NK-92 (cell line): ENCODE results near the gene PTPN3.

Experiments
- DNase-seq: peaks from one replicate; lab custom pipeline; 2025; ENCODE audit not compliant: unreplicated experiment; lab: John Stamatoyannopoulos, UW

PTPN3 gene

GRCh38 chr9:109454601-109455155, 43.4 kb downstream of the PTPN3 start:
- DNase-seq = no peak

- no peak for DNase-seq
Measured at GRCh38 chr9:109454041-109454440, 44.1 kb downstream of the PTPN3 start.

- no peak for DNase-seq
Measured at GRCh38 chr9:109453210-109453842, 44.8 kb downstream of the PTPN3 start.

- DNase-seq = no peak
Measured at GRCh38 chr9:109452761-109453160, 45.3 kb downstream of the PTPN3 start.

- no peak for DNase-seq
Measured at GRCh38 chr9:109451311-109452025, 46.6 kb downstream of the PTPN3 start.

GRCh38 chr9:109450346-109450745, 47.8 kb downstream of the PTPN3 start:
- DNase-seq = no peak

- DNase-seq = no peak
Measured at GRCh38 chr9:109449036-109449798, 48.9 kb downstream of the PTPN3 start.

GRCh38 chr9:109448223-109448622, 49.9 kb downstream of the PTPN3 start:
- no peak for DNase-seq

- DNase-seq = no peak
Measured at GRCh38 chr9:109447329-109448076, 50.6 kb downstream of the PTPN3 start.

- DNase-seq = no peak
Measured at GRCh38 chr9:109444771-109445320, 53.3 kb downstream of the PTPN3 start.

GRCh38 chr9:109442716-109443115, 55.4 kb downstream of the PTPN3 start:
- DNase-seq = no peak

- no peak for DNase-seq
Measured at GRCh38 chr9:109441296-109441695, 56.8 kb downstream of the PTPN3 start.

- DNase-seq = no peak
Measured at GRCh38 chr9:109440797-109441287, 57.3 kb downstream of the PTPN3 start.

- no peak for DNase-seq
Measured at GRCh38 chr9:109440117-109440515, 58.0 kb downstream of the PTPN3 start.

- DNase-seq = no peak
Measured at GRCh38 chr9:109439378-109440116, 58.6 kb downstream of the PTPN3 start.

- DNase-seq = no peak
Measured at GRCh38 chr9:109437286-109437685, 60.8 kb downstream of the PTPN3 start.

GRCh38 chr9:109436071-109436470, 62.0 kb downstream of the PTPN3 start:
- DNase-seq = no peak

- DNase-seq = no peak
Measured at GRCh38 chr9:109433476-109433875, 64.6 kb downstream of the PTPN3 start.

- no peak for DNase-seq
Measured at GRCh38 chr9:109430231-109430630, 67.9 kb downstream of the PTPN3 start.

GRCh38 chr9:109428854-109429253, 69.3 kb downstream of the PTPN3 start:
- DNase-seq = no peak
